ENCODE data around the gene DMC1. TPM values are rescaled to one million over a fixed set of nuclear protein-coding genes. Genes with fewer than 3 reads are reported as not detected.

Gene DMC1
- total and polyA plus RNA-seq, 10 of the 15 experiments (the other 5 are each of a cell fraction or from before 2014, with no cell fraction given), result 1.0 to 21.0 (median 4.5) TPM

GRCh38 chr22:38523029-38523428, 47.0 kb downstream of the DMC1 start:
- H3K4me3 ChIP-seq, result no peak overlapping the region
- no peaks in the 10 kb centered on the region for H3K9me3 ChIP-seq (replicated peaks; ENCODE audit: control insufficient read depth, insufficient read depth, low read length)
- CTCF ChIA-PET, result interaction anchor here (0.8 to 2.7 kb wide), 6 partner anchors 8 to 423 kb away, joined by 3 to 13 read pairs (median 4); no protein-coding TSS in a partner anchor
- WGBS (ENCODE audit: insufficient coverage, insufficient replicate concordance, low lambda C conversion rate, missing lambda C conversion rate), result 96% methylated on average over 3 of the region's 3 CpGs
- FAIRE-seq, result no peak
- H3K9ac ChIP-seq (ENCODE audit: control insufficient read depth, insufficient read depth, low read length), result no peak overlapping the region
- H3K27ac ChIP-seq (ENCODE audit: control insufficient read depth, insufficient read depth), result no peak overlapping the region
- H3K4me2 ChIP-seq (ENCODE audit: control insufficient read depth, insufficient read depth), result no peak overlapping the region
- no peak for TF ChIP-seq SREBF1 (IDR thresholded peaks at IDR 0.05; ENCODE audit: low read length)
- no peak for TF ChIP-seq MLLT1 (IDR thresholded peaks at IDR 0.05)
- no peak for TF ChIP-seq TBL1XR1 (IDR thresholded peaks at IDR 0.05; ENCODE audit: low read depth, low read length)
- no peak for TF ChIP-seq PAX8 (IDR thresholded peaks at IDR 0.05)
- intact Hi-C loops (cut with micrococcal nuclease; ENCODE audit: unreplicated experiment), result no loop called here
- SMC1A ChIA-PET (ENCODE audit: uncharacterized antibody, unreplicated experiment), result interaction anchor here (0.5 to 1.7 kb wide), 4 partner anchors 19 to 218 kb away, joined by 3 to 5 read pairs (median 3); no protein-coding TSS in a partner anchor
- no peaks in the 10 kb centered on the region for H3K27me3 ChIP-seq (replicated peaks in 1 of 2; ENCODE audit: control insufficient read depth in 2 of 2, insufficient read depth in 2 of 2, low read length in 1 of 2)
- no peaks in the 10 kb centered on the region for H3K4me1 ChIP-seq (ENCODE audit: control insufficient read depth, insufficient read depth, low read length)
- no peak overlapping the region for H2AFZ ChIP-seq (ENCODE audit: control insufficient read depth, low read depth, low read length)
- H3K79me2 ChIP-seq (ENCODE audit: control insufficient read depth, insufficient read depth, low read length), result no peaks in the 10 kb centered on the region
- RAD21 ChIA-PET (ENCODE audit: unreplicated experiment), result no interaction called here
- ATAC-seq, result no peak
- BruUV-seq (replicated peaks), result no TSS peak
- POLR2A ChIA-PET, result interaction anchor here (0.9 kb wide), 1 partner anchor 45 kb away, joined by 3 read pairs; no protein-coding TSS in a partner anchor
- H3K36me3 ChIP-seq (ENCODE audit: control insufficient read depth in 2 of 2, insufficient read depth in 2 of 2, low read length in 1 of 2), result no peaks in the 10 kb centered on the region
- no peaks in the 10 kb centered on the region for H4K20me1 ChIP-seq (ENCODE audit: control insufficient read depth, insufficient read depth)
- DNase-seq (ENCODE audit: low read depth, low spot score), result no peak
- in situ Hi-C loops (cut with MboI), result no loop called here

GRCh38 chr22:38519453-38520250, 50.3 kb downstream of the DMC1 start:
- POLR2A ChIA-PET, result no interaction called here
- intact Hi-C loops (cut with micrococcal nuclease; ENCODE audit: unreplicated experiment) (no loop called here), in situ Hi-C loops (cut with MboI) (no loop called here)
- H3K27me3 ChIP-seq (replicated peaks in 1 of 2; ENCODE audit: control insufficient read depth in 2 of 2, insufficient read depth in 2 of 2, low read length in 1 of 2), result no peaks in the 10 kb centered on the region
- CTCF ChIA-PET, result interaction anchor here (1.2 to 1.5 kb wide), 2 partner anchors 8 to 17 kb away, joined by 3 read pairs; no protein-coding TSS in a partner anchor
- no peaks in the 10 kb centered on the region for H3K9me3 ChIP-seq (replicated peaks; ENCODE audit: control insufficient read depth, insufficient read depth, low read length)
- no peaks in the 10 kb centered on the region for H3K79me2 ChIP-seq (ENCODE audit: control insufficient read depth, insufficient read depth, low read length)
- no peak overlapping the region for H2AFZ ChIP-seq (ENCODE audit: control insufficient read depth, low read depth, low read length)
- SMC1A ChIA-PET (ENCODE audit: uncharacterized antibody, unreplicated experiment), result no interaction called here
- no peaks in the 10 kb centered on the region for H3K4me1 ChIP-seq (ENCODE audit: control insufficient read depth, insufficient read depth, low read length)
- no peak overlapping the region for H3K9ac ChIP-seq (ENCODE audit: control insufficient read depth, insufficient read depth, low read length)
- WGBS (ENCODE audit: insufficient coverage, insufficient replicate concordance, low lambda C conversion rate, missing lambda C conversion rate), result 100% methylated on average over 2 of the region's 2 CpGs
- ATAC-seq (no peak), DNase-seq (ENCODE audit: low read depth, low spot score) (no peak), FAIRE-seq (no peak)
- no peak overlapping the region for H3K4me2 ChIP-seq (ENCODE audit: control insufficient read depth, insufficient read depth)
- no peaks in the 10 kb centered on the region for H3K36me3 ChIP-seq (ENCODE audit: control insufficient read depth in 2 of 2, insufficient read depth in 2 of 2, low read length in 1 of 2)
- H3K27ac ChIP-seq (ENCODE audit: control insufficient read depth, insufficient read depth), result no peak overlapping the region
- no TSS peak for BruUV-seq (replicated peaks)
- RAD21 ChIA-PET (ENCODE audit: unreplicated experiment), result no interaction called here
- no peaks in the 10 kb centered on the region for H4K20me1 ChIP-seq (ENCODE audit: control insufficient read depth, insufficient read depth)
- H3K4me3 ChIP-seq, result no peak overlapping the region
- TF ChIP-seq SKIL (IDR thresholded peaks at IDR 0.05; ENCODE audit: low read depth, poor library complexity, severe bottlenecking) (no peak), USF1 (IDR thresholded peaks at IDR 0.05; ENCODE audit: borderline replicate concordance, extremely low read length, insufficient read depth, low read depth, low read length) (no peak)

Measured in GM12878 (cell line).